ENCODE results near the gene KRTAP4-3. TPM values are rescaled to one million over a fixed set of nuclear protein-coding genes. Genes with fewer than 3 reads are reported as not detected.
"Not testable (repeated sequence)": the region's sequence is repeated elsewhere in the genome, so short reads cannot be mapped to it uniquely, and the experiment has no call there.

KRTAP4-3 gene
- total RNA-seq, 5 donors from 2014 or later (not counting 1 experiment from before 2014, with no cell fraction given) = not detected

- H3K4me3 ChIP-seq (ENCODE audit: control insufficient read depth in 1 of 2, extremely low read depth in 1 of 2, low read length in 1 of 2) = no peak overlapping the region
- ATAC-seq (replicated peaks in 1 of 4) = no peak
These were observed 22.3 kb upstream of the KRTAP4-3 start for GRCh38 chr17:41190328-41190727.

DNA sequence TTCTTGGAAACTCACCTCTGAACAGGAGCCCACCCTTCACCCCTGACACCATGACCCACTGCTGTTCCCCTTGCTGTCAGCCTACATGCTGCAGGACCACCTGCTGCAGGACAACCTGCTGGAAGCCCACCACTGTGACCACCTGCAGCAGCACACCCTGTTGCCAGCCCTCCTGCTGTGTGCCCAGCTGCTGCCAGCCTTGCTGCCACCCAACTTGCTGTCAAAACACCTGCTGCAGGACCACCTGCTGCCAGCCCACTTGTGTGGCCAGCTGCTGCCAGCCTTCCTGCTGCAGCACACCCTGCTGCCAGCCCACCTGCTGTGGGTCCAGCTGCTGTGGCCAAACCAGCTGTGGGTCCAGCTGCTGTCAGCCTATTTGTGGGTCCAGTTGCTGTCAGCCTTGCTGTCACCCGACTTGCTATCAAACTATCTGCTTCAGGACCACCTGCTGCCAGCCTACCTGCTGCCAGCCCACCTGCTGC is 21.9 kb upstream of the KRTAP4-3 start, which contains the start of gene KRTAP9-1:
TSS of gene KRTAP9-1 (plus strand) at position 51 of the 482 bp plus-strand sequence. CDS start at position 51, 0 bp downstream.
- ATAC-seq (replicated peaks in 1 of 4); H3K27ac ChIP-seq (ENCODE audit: low read length); POLR2A ChIA-PET; CTCF ChIA-PET; H3K4me3 Mint-ChIP-seq; H3K4me1 ChIP-seq (ENCODE audit: control insufficient read depth in 1 of 2, extremely low read depth in 1 of 2, insufficient read depth in 2 of 2, low read length in 2 of 2); H3K36me3 Mint-ChIP-seq; DNase-seq; H3K4me1 Mint-ChIP-seq; H3K9me3 Mint-ChIP-seq; H3K36me3 ChIP-seq (ENCODE audit: control insufficient read depth in 2 of 2, extremely low read depth in 1 of 2, insufficient read depth in 1 of 2, low read length in 1 of 2); H3K4me3 ChIP-seq (ENCODE audit: control insufficient read depth in 1 of 2, extremely low read depth in 1 of 2, low read length in 1 of 2); H3K27ac Mint-ChIP-seq; H3K9me3 ChIP-seq: not testable (repeated sequence)
- H3K27me3 Mint-ChIP-seq = peaks cover 19 to 29% of the 10 kb centered on the region in 2 donors
- peaks cover 2 to 10% of the 10 kb centered on the region in 2 experiments for H3K27me3 ChIP-seq (replicated peaks in 1 of 2; ENCODE audit: control insufficient read depth in 2 of 2, extremely low read depth in 1 of 2, insufficient read depth in 2 of 2, low read length in 1 of 2)
- WGBS (ENCODE audit: insufficient coverage) = 40% methylated on average over 1 of the region's 1 CpG

More at GRCh38 chr17:41190328-41190727, 22.3 kb upstream of the KRTAP4-3 start:
- H3K4me3 Mint-ChIP-seq = no peak overlapping the region
- ChIA-PET POLR2A (no interaction called here), CTCF (no interaction called here)
- no peaks in the 10 kb centered on the region for H3K9me3 Mint-ChIP-seq
- Histone ChIP-seq H3K36me3 (ENCODE audit: control insufficient read depth in 2 of 2, extremely low read depth in 1 of 2, insufficient read depth in 1 of 2, low read length in 1 of 2) (no peaks in the 10 kb centered on the region), H3K27me3 (replicated peaks in 1 of 2; ENCODE audit: control insufficient read depth in 2 of 2, extremely low read depth in 1 of 2, insufficient read depth in 2 of 2, low read length in 1 of 2) (peaks cover 2 to 10% of the 10 kb centered on the region in 2 experiments), H3K9me3 (no peaks in the 10 kb centered on the region), H3K27ac (ENCODE audit: low read length) (no peak overlapping the region), H3K4me1 (ENCODE audit: control insufficient read depth in 1 of 2, extremely low read depth in 1 of 2, insufficient read depth in 2 of 2, low read length in 2 of 2) (no peaks in the 10 kb centered on the region)
- H3K36me3 Mint-ChIP-seq = no peaks in the 10 kb centered on the region
- H3K27me3 Mint-ChIP-seq = peaks cover 19 to 29% of the 10 kb centered on the region in 2 donors
- H3K4me1 Mint-ChIP-seq = peaks cover 0 to 8% (median 0%) of the 10 kb centered on the region in 3 donors
- no peak overlapping the region for H3K27ac Mint-ChIP-seq
- no peak for DNase-seq
- whole genome bisulfite sequencing (ENCODE audit: insufficient coverage) = 94% methylated on average over 3 of the region's 3 CpGs

GRCh38 chr17:41186872-41187271 is 18.9 kb upstream of the KRTAP4-3 start:
- peaks cover 2 to 10% of the 10 kb centered on the region in 2 experiments for H3K27me3 ChIP-seq (replicated peaks in 1 of 2; ENCODE audit: control insufficient read depth in 2 of 2, extremely low read depth in 1 of 2, insufficient read depth in 2 of 2, low read length in 1 of 2)
- no peak for DNase-seq
- WGBS (ENCODE audit: insufficient coverage) = 83% methylated on average over 2 of the region's 2 CpGs

DNA sequence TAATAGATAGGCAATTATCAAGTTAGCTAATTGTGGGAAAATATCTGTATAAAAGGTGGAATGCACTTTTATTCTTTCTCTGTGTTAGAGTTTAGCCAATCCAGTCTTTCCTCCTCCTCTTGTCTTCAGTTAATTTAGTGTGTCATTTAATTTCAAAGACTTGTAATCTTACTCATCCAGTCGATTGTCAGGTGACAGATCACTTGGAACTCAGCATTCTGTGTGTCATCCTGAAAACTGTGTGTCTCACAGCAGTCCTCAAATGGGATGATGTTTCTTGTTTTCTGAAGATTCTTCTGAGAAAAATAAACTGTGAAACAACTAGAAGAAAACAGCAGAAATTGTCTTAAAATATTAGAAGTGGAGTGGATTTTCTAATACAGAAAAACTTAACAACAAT is 17.0 kb upstream of the KRTAP4-3 start:
- no peak overlapping the region for H3K27ac Mint-ChIP-seq
- H3K27me3 Mint-ChIP-seq = peaks cover 8 to 19% of the 10 kb centered on the region in 2 donors
- no CpG with 5 or more reads among the region's 1 CpG for WGBS (ENCODE audit: insufficient coverage)
- DNase-seq (no peak), ATAC-seq (replicated peaks in 1 of 4) (no peak)
- peaks cover 0 to 1% (median 0%) of the 10 kb centered on the region in 3 donors for H3K4me1 Mint-ChIP-seq
- POLR2A ChIA-PET = no interaction called here
- H3K4me3 ChIP-seq (ENCODE audit: control insufficient read depth in 1 of 2, extremely low read depth in 1 of 2, low read length in 1 of 2) = no peak overlapping the region
- no peaks in the 10 kb centered on the region for H3K9me3 Mint-ChIP-seq
- no peaks in the 10 kb centered on the region for H3K36me3 ChIP-seq (ENCODE audit: control insufficient read depth in 2 of 2, extremely low read depth in 1 of 2, insufficient read depth in 1 of 2, low read length in 1 of 2)
- H3K9me3 ChIP-seq = no peaks in the 10 kb centered on the region
- H3K36me3 Mint-ChIP-seq = no peaks in the 10 kb centered on the region
- no peak overlapping the region for H3K27ac ChIP-seq (ENCODE audit: low read length)
- no peak overlapping the region for H3K4me3 Mint-ChIP-seq
- no peaks in the 10 kb centered on the region for H3K4me1 ChIP-seq (ENCODE audit: control insufficient read depth in 1 of 2, extremely low read depth in 1 of 2, insufficient read depth in 2 of 2, low read length in 2 of 2)
- CTCF ChIA-PET = no interaction called here
- H3K27me3 ChIP-seq (replicated peaks in 1 of 2; ENCODE audit: control insufficient read depth in 2 of 2, extremely low read depth in 1 of 2, insufficient read depth in 2 of 2, low read length in 1 of 2) = peaks cover 2 to 5% of the 10 kb centered on the region in 2 experiments

More at GRCh38 chr17:41186872-41187271, 18.9 kb upstream of the KRTAP4-3 start:
- no peaks in the 10 kb centered on the region for H3K36me3 ChIP-seq (ENCODE audit: control insufficient read depth in 2 of 2, extremely low read depth in 1 of 2, insufficient read depth in 1 of 2, low read length in 1 of 2)
- Mint-ChIP-seq H3K9me3 (no peaks in the 10 kb centered on the region), H3K27ac (no peak overlapping the region), H3K36me3 (no peaks in the 10 kb centered on the region), H3K27me3 (peaks cover 19 to 34% of the 10 kb centered on the region in 2 donors), H3K4me1 (peaks cover 0 to 8% (median 0%) of the 10 kb centered on the region in 3 donors), H3K4me3 (no peak overlapping the region)
- POLR2A ChIA-PET = no interaction called here
- H3K4me3 ChIP-seq (ENCODE audit: control insufficient read depth in 1 of 2, extremely low read depth in 1 of 2, low read length in 1 of 2) = no peak overlapping the region
- H3K9me3 ChIP-seq = no peaks in the 10 kb centered on the region
- H3K27ac ChIP-seq (ENCODE audit: low read length) = no peak overlapping the region
- CTCF ChIA-PET = no interaction called here
- H3K4me1 ChIP-seq (ENCODE audit: control insufficient read depth in 1 of 2, extremely low read depth in 1 of 2, insufficient read depth in 2 of 2, low read length in 2 of 2) = no peaks in the 10 kb centered on the region
- ATAC-seq (replicated peaks in 1 of 4) = no peak

- H3K4me1 ChIP-seq (ENCODE audit: control insufficient read depth in 1 of 2, extremely low read depth in 1 of 2, insufficient read depth in 2 of 2, low read length in 2 of 2) = no peaks in the 10 kb centered on the region
- no peak for ATAC-seq (replicated peaks in 1 of 4)
- POLR2A ChIA-PET = no interaction called here
- no peaks in the 10 kb centered on the region for H3K9me3 ChIP-seq
- 83% methylated on average over 7 of the region's 9 CpGs for WGBS (ENCODE audit: insufficient coverage)
- H3K27ac ChIP-seq (ENCODE audit: low read length) = no peak within 1 kb of the TSS
- no peak for DNase-seq
- peaks cover 8 to 17% of the 10 kb centered on the region in 2 donors for H3K27me3 Mint-ChIP-seq
- H3K4me3 Mint-ChIP-seq = no peak within 1 kb of the TSS
- H3K27me3 ChIP-seq (replicated peaks in 1 of 2; ENCODE audit: control insufficient read depth in 2 of 2, extremely low read depth in 1 of 2, insufficient read depth in 2 of 2, low read length in 1 of 2) = peaks cover 2 to 3% of the 10 kb centered on the region in 2 experiments
- CTCF ChIA-PET = no interaction called here
- H3K27ac Mint-ChIP-seq = peak within 1 kb of the TSS in 1 of 2 donors; percentile 28
- H3K36me3 Mint-ChIP-seq = no peaks in the 10 kb centered on the region
- H3K9me3 Mint-ChIP-seq = no peaks in the 10 kb centered on the region
- no peak within 1 kb of the TSS for H3K4me3 ChIP-seq (ENCODE audit: control insufficient read depth in 1 of 2, extremely low read depth in 1 of 2, low read length in 1 of 2)
- no peaks in the 10 kb centered on the region for H3K4me1 Mint-ChIP-seq
- no peaks in the 10 kb centered on the region for H3K36me3 ChIP-seq (ENCODE audit: control insufficient read depth in 2 of 2, extremely low read depth in 1 of 2, insufficient read depth in 1 of 2, low read length in 1 of 2)
These were observed 16.5 kb upstream of the KRTAP4-3 start, which contains the start of gene KRTAP4-1 for GRCh38 chr17:41184480-41184961. Gene KRTAP4-1, minus strand, starts transcription at chr17:41184911. Its CDS starts 57 bp downstream, at chr17:41184854.

DNA sequence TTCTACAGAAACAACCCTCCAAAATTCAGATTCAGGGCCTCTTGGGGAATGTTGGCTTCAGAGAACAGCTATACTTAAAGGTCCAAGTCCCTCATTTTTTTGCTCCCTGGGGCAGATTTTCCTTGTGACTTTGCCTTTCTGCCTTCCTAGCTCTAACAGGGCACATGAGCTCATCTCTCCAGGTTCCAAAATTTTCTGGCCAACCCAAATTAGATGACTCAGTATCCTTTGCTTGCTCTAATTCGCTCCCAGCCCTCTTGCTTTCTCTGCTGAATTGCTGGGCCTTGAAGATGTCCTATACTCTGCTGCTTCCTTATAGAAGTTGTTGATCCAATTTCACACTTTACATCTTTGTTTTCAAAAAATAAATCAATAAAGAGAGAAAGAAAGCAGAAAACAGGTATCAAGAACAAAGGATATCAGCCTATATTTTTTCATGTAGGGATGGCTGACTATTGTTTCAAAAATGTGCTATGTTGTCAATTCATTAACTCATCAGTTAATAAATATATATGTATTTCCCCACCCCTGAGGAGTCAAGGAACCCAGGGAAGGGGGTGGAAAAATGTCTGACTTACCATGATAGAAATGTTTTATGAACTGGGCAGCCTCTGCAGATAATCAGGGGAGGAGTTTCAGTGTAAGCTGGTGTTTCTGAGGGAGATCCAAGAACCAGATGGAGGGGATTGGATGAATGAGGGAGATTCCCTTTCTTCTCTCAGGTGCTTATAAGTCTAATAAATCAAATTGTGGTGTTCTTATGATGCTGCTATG is 11.0 kb upstream of the KRTAP4-3 start:
- no peaks in the 10 kb centered on the region for H3K9me3 Mint-ChIP-seq
- H3K27me3 ChIP-seq (replicated peaks in 1 of 2; ENCODE audit: control insufficient read depth in 2 of 2, extremely low read depth in 1 of 2, insufficient read depth in 2 of 2, low read length in 1 of 2) = peaks cover 0 to 4% of the 10 kb centered on the region in 2 experiments
- POLR2A ChIA-PET = no interaction called here
- ATAC-seq (replicated peaks in 1 of 4) = no peak
- H3K36me3 ChIP-seq (ENCODE audit: control insufficient read depth in 2 of 2, extremely low read depth in 1 of 2, insufficient read depth in 1 of 2, low read length in 1 of 2) = no peaks in the 10 kb centered on the region
- no peak overlapping the region for H3K27ac Mint-ChIP-seq
- no peaks in the 10 kb centered on the region for H3K9me3 ChIP-seq
- H3K4me1 Mint-ChIP-seq = peaks cover 0 to 3% (median 0%) of the 10 kb centered on the region in 3 donors
- no peaks in the 10 kb centered on the region for H3K36me3 Mint-ChIP-seq
- peaks cover 0 to under 1% of the 10 kb centered on the region in 2 donors for H3K27me3 Mint-ChIP-seq
- CTCF ChIA-PET = no interaction called here
- H3K27ac ChIP-seq (ENCODE audit: low read length) = no peak overlapping the region
- no peak for DNase-seq
- whole genome bisulfite sequencing (ENCODE audit: insufficient coverage) = 86% methylated on average over 1 of the region's 1 CpG
- H3K4me3 ChIP-seq (ENCODE audit: control insufficient read depth in 1 of 2, extremely low read depth in 1 of 2, low read length in 1 of 2) = no peak overlapping the region
- H3K4me3 Mint-ChIP-seq = no peak overlapping the region
- no peaks in the 10 kb centered on the region for H3K4me1 ChIP-seq (ENCODE audit: control insufficient read depth in 1 of 2, extremely low read depth in 1 of 2, insufficient read depth in 2 of 2, low read length in 2 of 2)

All from T-cell (primary cell).